Endothelial cell of umbilical vein (primary cell): Measurements from ENCODE around the gene NTSR1. TPM values are rescaled to one million over a fixed set of nuclear protein-coding genes. Genes with fewer than 3 reads are reported as not detected.

Experiments
- BruUV-seq: library from RNA; stranded (reverse); fragments of 400-500 nt; replicated peaks from 2 replicates; lab custom pipeline; 2021; lab: Mats Ljungman, UMichigan
- CTCF ChIA-PET: fragments of 300-600, 350-600 bp; sonication (Branson Sonifier 250); formaldehyde crosslinking; loops from one replicate; lab custom pipeline; 2021; ENCODE audit warnings: antibody characterized with exemption, inconsistent platforms; lab: Charles Lee
- POLR2A ChIA-PET: fragments of 300-600, 350-600 bp; sonication (Branson Sonifier 250); formaldehyde crosslinking; loops from one replicate; lab custom pipeline; 2021; ENCODE audit warnings: antibody characterized with exemption, inconsistent platforms; lab: Charles Lee
- DNase-seq: peaks from one replicate; pipeline ENCODE4 v3.0.0-alpha.2; 2011; ENCODE audit warnings: low read depth, low spot score
- FAIRE-seq: peaks from 2 replicates; lab custom pipeline; 2011; peaks lifted over from hg19 to GRCh38; lab: Jason Lieb, UNC
- H2AFZ ChIP-seq: 2 replicates; pipeline ENCODE4 v1.6.0; 2012; ENCODE audit warnings: low read depth, low read length, control low read depth, inconsistent platforms
- H3K27ac ChIP-seq: 2 replicates; pipeline ENCODE4 v1.5.1; 2011; ENCODE audit warnings: low read depth, mild to moderate bottlenecking, control low read depth, low read length, moderate library complexity; ENCODE audit not compliant: insufficient read depth
- H3K27me3 ChIP-seq, 2 experiments: 2 replicates each; pipeline versions ENCODE4 v1.6.0 to v1.6.1; 2011; ENCODE audit warnings: low read length in 2 of 2, mixed read lengths in 1 of 2; ENCODE audit not compliant: control insufficient read depth in 2 of 2, insufficient read depth in 2 of 2
- H3K36me3 ChIP-seq, 2 experiments: 2 replicates in 1 of 2; 3 replicates in 1 of 2; pipeline ENCODE4 v1.5.1; 2011; ENCODE audit warnings: low read length in 2 of 2, mild to moderate bottlenecking in 1 of 2, moderate library complexity in 1 of 2; ENCODE audit not compliant: control insufficient read depth in 2 of 2, insufficient read depth in 2 of 2; ENCODE audit errors: extremely low read depth in 1 of 2
- H3K4me1 ChIP-seq: 3 replicates; pipeline ENCODE4 v1.5.1; 2011; ENCODE audit warnings: mild to moderate bottlenecking, low read length; ENCODE audit not compliant: control insufficient read depth, insufficient read depth; ENCODE audit errors: extremely low read depth
- H3K4me2 ChIP-seq: 2 replicates; pipeline ENCODE4 v1.6.1; 2011; ENCODE audit warnings: low read length, control low read depth, mixed read lengths; ENCODE audit not compliant: insufficient read depth
- H3K4me3 ChIP-seq, 3 experiments: fragments of 200-600 bp in 1 of 3; sonication (generic), shearing (Covaris generic) in 1 of 3; replicated peaks in 1 of 3; 2 replicates each; pipeline ENCODE4 v1.5.1; 2011 to 2016; ENCODE audit warnings: control low read depth in 3 of 3, low read length in 3 of 3, mild to moderate bottlenecking in 2 of 3, inconsistent platforms in 1 of 3, low read depth in 1 of 3, moderate library complexity in 1 of 3; ENCODE audit not compliant: insufficient read depth in 1 of 3
- H3K79me2 ChIP-seq: 2 replicates; pipeline ENCODE4 v1.6.0; 2012; ENCODE audit warnings: low read length, inconsistent platforms; ENCODE audit not compliant: control insufficient read depth, insufficient read depth
- H3K9ac ChIP-seq: replicated peaks from 2 replicates; pipeline ENCODE3; 2011; ENCODE audit warnings: low read length, control low read depth; ENCODE audit not compliant: insufficient read depth; ENCODE audit errors: extremely low read depth
- H3K9me1 ChIP-seq: replicated peaks from 3 replicates; pipeline ENCODE4 v1.6.0; 2011; ENCODE audit warnings: mild to moderate bottlenecking, low read length; ENCODE audit not compliant: control insufficient read depth, insufficient read depth; ENCODE audit errors: extremely low read depth
- H3K9me3 ChIP-seq: replicated peaks from 2 replicates; pipeline ENCODE4 v1.5.1; 2012; ENCODE audit warnings: low read length, inconsistent platforms; ENCODE audit not compliant: control insufficient read depth, insufficient read depth
- H4K20me1 ChIP-seq: replicated peaks from 2 replicates; pipeline ENCODE3; 2011; ENCODE audit warnings: mild to moderate bottlenecking, low read length; ENCODE audit not compliant: control insufficient read depth, insufficient read depth; ENCODE audit errors: extremely low read depth
- CTCF ChIP-seq, 2 donors: IDR thresholded peaks; 1 replicate in 1 of 2; 2 replicates in 1 of 2; pipeline ENCODE4 v1.5.1; 2011; ENCODE audit warnings: low read length in 2 of 2, mild to moderate bottlenecking in 2 of 2, moderate library complexity in 2 of 2, control low read depth in 1 of 2, inconsistent platforms in 1 of 2, low read depth in 1 of 2; ENCODE audit not compliant: insufficient read depth in 1 of 2; ENCODE audit errors: extremely low read depth in 1 of 2
- EZH2 ChIP-seq: IDR thresholded peaks from 2 replicates; pipeline ENCODE4 v1.6.1; 2012; ENCODE audit warnings: borderline replicate concordance, low read depth, mild to moderate bottlenecking, moderate library complexity, low read length, inconsistent platforms; ENCODE audit not compliant: severe bottlenecking
- MAX ChIP-seq: IDR thresholded peaks from 2 replicates; pipeline ENCODE4 v1.6.1; 2011; ENCODE audit not compliant: insufficient read depth, insufficient read length
- POLR2A ChIP-seq: IDR thresholded peaks from 2 replicates; pipeline ENCODE4 v1.6.1; 2012; ENCODE audit warnings: low read depth, mild to moderate bottlenecking, control low read depth, low read length
- dilution Hi-C: fragments of 300-500 bp; cut with MboI; formaldehyde crosslinking; loops from one replicate; pipeline ENCODE4 v1.15.0; 2019; ENCODE audit warnings: low sequenced_read_pairs; ENCODE audit not compliant: extremely low pct_ligation_motif_present
- intact Hi-C: fragments of 100-400 bp; cut with micrococcal nuclease; formaldehyde crosslinking; loops from one replicate; pipeline ENCODE4 v1.10.0; 2022
- polyA plus RNA-seq, 4 experiments: library from polyadenylated mRNA; depleted of rRNA in 3 of 4; stranded (reverse) in 3 of 4; unstranded in 1 of 4; fragments of >200 nt; gene quantifications; 2 replicates each; pipeline versions ENCODE4 v1.2.1 to v1.2.3, GENCODE V29; 2011 to 2012; ENCODE audit warnings: missing spikeins in 1 of 4
- total RNA-seq: library from RNA; stranded (reverse); gene quantifications from 2 replicates; pipeline ENCODE4 v1.2.3, GENCODE V29; 2021

The NTSR1 gene
- total and polyA plus RNA-seq, 2 donors (not counting 3 experiments of a cell fraction or from before 2014, with no cell fraction given) = 0.14 to 2.1 TPM

GRCh38 chr20:62768551-62769287 is 60.1 kb downstream of the NTSR1 start:
- no peak for TF ChIP-seq POLR2A
- TF ChIP-seq CTCF (IDR thresholded peaks at IDR 0.05; ENCODE audit: extremely low read depth in 1 of 2, insufficient read depth in 1 of 2, low read depth in 1 of 2, low read length in 2 of 2) = no peak
- TF ChIP-seq EZH2 = no peak
- TF ChIP-seq MAX = peak; percentile 43
- dilution Hi-C loops (no loop called here), intact Hi-C loops (no loop called here)
- no peaks in the 10 kb centered on the region for H3K79me2 ChIP-seq
- no peaks in the 10 kb centered on the region for H3K9me3 ChIP-seq
- H3K9ac ChIP-seq = no peak overlapping the region
- no peak overlapping the region for H3K27ac ChIP-seq
- H3K4me1 ChIP-seq = peaks cover 11% of the 10 kb centered on the region
- no peak for FAIRE-seq
- H3K27me3 ChIP-seq = no peaks in the 10 kb centered on the region
- ChIA-PET CTCF (interaction anchor here (0.7 to 1.3 kb wide), 4 partner anchors 17 to 65 kb away, joined by 3 to 5 read pairs (median 4); no protein-coding TSS in a partner anchor), POLR2A (no interaction called here)
- BruUV-seq = no TSS peak
- H3K36me3 ChIP-seq = no peaks in the 10 kb centered on the region
- no peaks in the 10 kb centered on the region for H4K20me1 ChIP-seq
- H3K4me2 ChIP-seq = no peak overlapping the region
- peak; percentile 25 for DNase-seq
- H2AFZ ChIP-seq = no peak overlapping the region
- H3K4me3 ChIP-seq = no peak overlapping the region
- no peaks in the 10 kb centered on the region for H3K9me1 ChIP-seq
